ENCODE results near the gene SFXN3.
"Not testable (repeated sequence)": the region's sequence is repeated elsewhere in the genome, so short reads cannot be mapped to it uniquely, and the experiment has no call there.

Gene SFXN3

DNA sequence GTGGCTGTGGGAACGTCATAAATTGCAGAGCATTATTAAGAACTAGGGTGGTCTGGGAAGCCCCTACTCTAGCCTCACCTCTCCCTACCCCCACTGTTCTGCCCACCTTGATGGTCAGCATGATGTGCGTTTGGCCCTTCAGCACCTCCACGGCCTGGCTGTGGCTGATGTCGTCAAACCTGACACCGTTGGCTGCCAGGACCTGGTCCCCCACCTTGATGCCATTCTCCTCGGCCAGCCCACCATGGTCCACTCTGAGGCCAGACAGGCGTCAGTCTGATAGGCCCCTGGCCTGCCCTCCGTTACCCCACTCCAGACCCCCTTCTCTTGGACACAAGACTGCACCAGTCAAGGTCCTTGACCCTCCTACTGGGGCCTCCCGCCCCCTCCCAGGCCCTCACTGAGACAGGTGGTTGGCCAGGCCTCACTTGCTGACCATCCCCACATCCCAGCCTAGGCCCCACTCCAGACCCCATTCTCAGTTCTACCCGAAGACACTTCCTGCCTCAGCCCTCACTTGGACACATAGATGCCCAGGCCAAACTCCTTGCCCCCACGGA lies 9.3 kb upstream of the SFXN3 start:
- peaks cover 15% of the 10 kb centered on the region for H3K27me3 ChIP-seq (ENCODE audit: control insufficient read depth, insufficient read depth, low read length)
- H3K9me3 ChIP-seq (ENCODE audit: control insufficient read depth, low read length): no peaks in the 10 kb centered on the region
- H3K4me3 ChIP-seq (ENCODE audit: low read length): no peak overlapping the region
- no peaks in the 10 kb centered on the region for H3K36me3 ChIP-seq (ENCODE audit: control insufficient read depth, insufficient read depth, low read length)
- peaks cover 10% of the 10 kb centered on the region for H3K4me1 ChIP-seq (ENCODE audit: control insufficient read depth, insufficient read depth, low read length)
- H3K9ac ChIP-seq (ENCODE audit: low read length): no peak overlapping the region

GRCh38 chr10:101022967-101023705 lies 7.9 kb upstream of the SFXN3 start:
- no peaks in the 10 kb centered on the region for H3K36me3 ChIP-seq (ENCODE audit: control insufficient read depth, insufficient read depth, low read length)
- no peak overlapping the region for H3K4me3 ChIP-seq (ENCODE audit: low read length)
- H3K27me3 ChIP-seq (ENCODE audit: control insufficient read depth, insufficient read depth, low read length): peaks cover 9% of the 10 kb centered on the region
- no peak overlapping the region for H3K9ac ChIP-seq (ENCODE audit: low read length)
- peaks cover 10% of the 10 kb centered on the region for H3K4me1 ChIP-seq (ENCODE audit: control insufficient read depth, insufficient read depth, low read length)
- no peaks in the 10 kb centered on the region for H3K9me3 ChIP-seq (ENCODE audit: control insufficient read depth, low read length)

- peaks cover 10% of the 10 kb centered on the region for H3K4me1 ChIP-seq (ENCODE audit: control insufficient read depth, insufficient read depth, low read length)
- peaks cover 17% of the 10 kb centered on the region for H3K27me3 ChIP-seq (ENCODE audit: control insufficient read depth, insufficient read depth, low read length)
- no peak overlapping the region for H3K4me3 ChIP-seq (ENCODE audit: low read length)
- H3K9me3 ChIP-seq (ENCODE audit: control insufficient read depth, low read length): no peaks in the 10 kb centered on the region
- no peak overlapping the region for H3K9ac ChIP-seq (ENCODE audit: low read length)
- H3K36me3 ChIP-seq (ENCODE audit: control insufficient read depth, insufficient read depth, low read length): no peaks in the 10 kb centered on the region
Measured at GRCh38 chr10:101027106-101027720, 3.8 kb upstream of the SFXN3 start.

GRCh38 chr10:101028446-101029337 lies 2.3 kb upstream of the SFXN3 start:
- Histone ChIP-seq H3K4me3 (ENCODE audit: low read length) (no peak overlapping the region), H3K27me3 (ENCODE audit: control insufficient read depth, insufficient read depth, low read length) (peaks cover 17% of the 10 kb centered on the region), H3K36me3 (ENCODE audit: control insufficient read depth, insufficient read depth, low read length) (no peaks in the 10 kb centered on the region), H3K9ac (ENCODE audit: low read length) (no peak overlapping the region), H3K9me3 (ENCODE audit: control insufficient read depth, low read length) (no peaks in the 10 kb centered on the region), H3K4me1 (ENCODE audit: control insufficient read depth, insufficient read depth, low read length) (peaks cover 23% of the 10 kb centered on the region)

DNA sequence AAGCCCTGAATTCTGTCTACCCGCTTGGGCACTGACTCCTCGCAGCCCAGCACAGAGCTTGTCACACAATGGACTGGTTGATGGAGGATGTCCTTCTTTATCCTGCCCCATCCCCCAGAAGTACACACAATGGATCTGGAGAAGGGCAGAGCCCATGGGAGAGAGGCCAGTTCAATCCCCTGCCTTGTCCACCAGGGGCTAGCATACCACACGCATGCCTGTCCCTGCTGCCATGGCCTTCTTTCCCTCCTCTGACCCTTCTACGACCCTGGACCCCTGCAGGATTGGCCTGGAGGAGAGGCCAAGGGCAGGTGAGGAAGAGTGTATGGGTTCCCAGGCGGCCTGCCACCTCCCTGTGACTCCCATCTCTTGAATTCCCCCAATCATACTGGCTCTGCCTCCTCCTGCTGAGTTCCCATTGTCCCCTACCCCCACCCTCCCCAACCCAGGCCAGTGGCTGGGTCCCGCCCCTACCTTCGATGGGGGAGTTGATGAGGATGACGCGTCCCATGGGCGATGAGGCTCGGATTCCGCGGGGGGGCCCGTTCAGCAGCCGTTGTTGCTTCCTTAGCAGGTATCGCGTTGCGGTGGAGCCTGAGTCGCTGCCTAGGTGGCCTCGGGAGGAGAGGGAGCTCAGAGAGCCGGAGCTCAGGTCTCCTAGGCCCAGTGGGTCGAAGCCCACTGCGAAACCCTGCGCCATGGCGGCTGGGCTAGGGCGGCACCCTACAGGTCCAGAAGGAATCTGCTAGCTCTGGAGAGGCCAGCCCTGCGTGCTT lies 1.3 kb upstream of the SFXN3 start:
- Histone ChIP-seq H3K27me3 (ENCODE audit: control insufficient read depth, insufficient read depth, low read length) (peaks cover 17% of the 10 kb centered on the region), H3K36me3 (ENCODE audit: control insufficient read depth, insufficient read depth, low read length) (no peaks in the 10 kb centered on the region), H3K9ac (ENCODE audit: low read length) (no peak overlapping the region), H3K4me3 (ENCODE audit: low read length) (no peak overlapping the region), H3K9me3 (ENCODE audit: control insufficient read depth, low read length) (no peaks in the 10 kb centered on the region), H3K4me1 (ENCODE audit: control insufficient read depth, insufficient read depth, low read length) (peaks cover 23% of the 10 kb centered on the region)

DNA sequence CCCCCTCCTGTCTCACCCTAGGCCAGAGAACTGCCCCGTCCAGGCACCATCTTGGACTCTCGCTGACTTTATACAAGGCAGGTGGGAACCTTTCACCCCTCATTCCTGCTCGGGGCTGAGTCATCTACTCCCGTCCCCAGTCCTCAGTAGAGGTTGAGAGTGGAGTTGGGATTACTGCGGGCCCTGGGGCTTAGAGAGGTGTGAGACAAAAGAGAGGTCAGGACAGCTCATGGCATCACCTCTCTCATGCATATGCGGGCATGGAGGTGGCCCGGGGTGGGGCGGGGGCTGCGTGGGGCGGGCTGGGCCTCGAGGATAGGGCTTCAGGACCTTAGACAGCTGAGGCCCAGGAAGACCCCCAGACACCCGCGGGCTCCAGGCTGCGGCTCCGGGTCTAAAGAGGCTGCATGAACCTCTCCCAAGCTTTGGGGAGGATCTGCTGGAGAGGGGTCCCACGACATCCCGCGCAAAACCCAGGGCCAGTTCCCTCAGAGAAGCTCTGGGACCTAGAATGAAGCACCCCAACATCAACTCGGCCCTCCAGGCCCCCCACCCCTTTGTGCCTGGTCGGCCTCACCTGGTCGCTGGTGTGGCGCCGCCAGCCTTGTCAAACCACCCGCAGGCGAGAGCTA lies 422 bp upstream of the SFXN3 start:
- peaks cover 17% of the 10 kb centered on the region for H3K27me3 ChIP-seq (ENCODE audit: control insufficient read depth, insufficient read depth, low read length)
- H3K4me1 ChIP-seq (ENCODE audit: control insufficient read depth, insufficient read depth, low read length): peaks cover 23% of the 10 kb centered on the region
- H3K36me3 ChIP-seq (ENCODE audit: control insufficient read depth, insufficient read depth, low read length): no peaks in the 10 kb centered on the region
- H3K9me3 ChIP-seq (ENCODE audit: control insufficient read depth, low read length): no peaks in the 10 kb centered on the region
- H3K9ac ChIP-seq (ENCODE audit: low read length): no peak overlapping the region
- H3K4me3 ChIP-seq (ENCODE audit: low read length): peak overlapping the region; percentile 90

- peaks cover 23% of the 10 kb centered on the region for H3K4me1 ChIP-seq (ENCODE audit: control insufficient read depth, insufficient read depth, low read length)
- H3K36me3 ChIP-seq (ENCODE audit: control insufficient read depth, insufficient read depth, low read length): no peaks in the 10 kb centered on the region
- H3K27me3 ChIP-seq (ENCODE audit: control insufficient read depth, insufficient read depth, low read length): peaks cover 17% of the 10 kb centered on the region
- no peaks in the 10 kb centered on the region for H3K9me3 ChIP-seq (ENCODE audit: control insufficient read depth, low read length)
- peak overlapping the region; percentile 55 for H3K9ac ChIP-seq (ENCODE audit: low read length)
- H3K4me3 ChIP-seq (ENCODE audit: low read length): peak overlapping the region; percentile 90
Measured at GRCh38 chr10:101031796-101032636, 982 bp downstream of the SFXN3 start.

DNA sequence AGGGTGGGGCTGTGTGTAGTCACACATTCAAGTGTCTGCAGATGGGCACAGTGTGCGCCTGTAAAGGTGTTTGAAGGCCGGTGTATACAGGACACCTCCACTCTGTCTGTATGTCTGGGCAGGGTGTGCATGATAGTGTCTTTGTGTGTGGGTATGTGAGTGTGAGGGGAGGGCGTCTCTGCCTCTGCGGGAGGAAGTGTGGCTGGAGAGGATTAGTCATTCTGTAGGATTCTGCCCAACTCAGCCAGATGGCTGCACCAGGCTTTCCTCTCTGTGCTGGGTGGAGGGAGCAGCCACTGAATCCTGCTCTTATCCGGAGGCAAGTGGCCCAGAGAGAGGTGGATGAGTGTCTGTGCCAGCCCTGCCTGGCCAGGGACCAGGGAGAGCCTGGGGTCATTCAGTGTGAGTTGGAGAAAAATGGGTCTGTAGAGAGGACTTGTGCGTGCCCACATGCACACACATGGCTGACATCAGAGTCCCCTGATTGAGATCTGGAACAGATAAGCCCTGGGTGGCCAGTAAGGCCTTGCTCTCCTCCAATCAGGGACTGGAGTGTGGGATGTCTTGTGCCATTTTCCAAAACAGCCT lies 1.7 kb downstream of the SFXN3 start:
- H3K27me3 ChIP-seq (ENCODE audit: control insufficient read depth, insufficient read depth, low read length): peaks cover 17% of the 10 kb centered on the region
- peaks cover 4% of the 10 kb centered on the region for H3K36me3 ChIP-seq (ENCODE audit: control insufficient read depth, insufficient read depth, low read length)
- no peaks in the 10 kb centered on the region for H3K9me3 ChIP-seq (ENCODE audit: control insufficient read depth, low read length)
- H3K4me1 ChIP-seq (ENCODE audit: control insufficient read depth, insufficient read depth, low read length): peaks cover 23% of the 10 kb centered on the region
- H3K4me3 ChIP-seq (ENCODE audit: low read length): peak overlapping the region; percentile 90
- H3K9ac ChIP-seq (ENCODE audit: low read length): peak overlapping the region; percentile 55

DNA sequence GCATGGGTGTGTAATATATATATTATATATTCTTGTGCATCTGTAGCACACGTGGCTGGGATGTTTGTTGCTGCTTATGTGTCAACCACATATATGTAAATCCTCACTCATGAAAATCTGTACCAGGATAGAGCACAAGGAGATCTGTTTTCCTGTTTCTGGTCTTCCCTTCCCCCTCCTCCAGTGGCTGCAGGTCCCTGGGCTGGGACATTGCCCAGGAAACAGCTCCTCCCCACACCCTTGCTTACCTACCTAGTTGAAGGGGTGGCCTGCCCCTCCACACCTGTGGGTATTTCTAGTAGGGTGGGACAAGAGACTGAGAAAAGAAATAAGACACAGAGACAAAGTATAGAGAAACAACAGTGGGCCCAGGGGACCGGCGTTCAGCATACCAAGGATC lies 2.2 kb downstream of the SFXN3 start:
- no peak overlapping the region for H3K4me3 ChIP-seq (ENCODE audit: low read length)
- no peaks in the 10 kb centered on the region for H3K9me3 ChIP-seq (ENCODE audit: control insufficient read depth, low read length)
- H3K9ac ChIP-seq (ENCODE audit: low read length): no peak overlapping the region
- H3K27me3 ChIP-seq (ENCODE audit: control insufficient read depth, insufficient read depth, low read length): peaks cover 17% of the 10 kb centered on the region
- peaks cover 4% of the 10 kb centered on the region for H3K36me3 ChIP-seq (ENCODE audit: control insufficient read depth, insufficient read depth, low read length)
- peaks cover 23% of the 10 kb centered on the region for H3K4me1 ChIP-seq (ENCODE audit: control insufficient read depth, insufficient read depth, low read length)

- H3K27me3 ChIP-seq (ENCODE audit: control insufficient read depth, insufficient read depth, low read length); H3K4me3 ChIP-seq (ENCODE audit: low read length); H3K36me3 ChIP-seq (ENCODE audit: control insufficient read depth, insufficient read depth, low read length); H3K9me3 ChIP-seq (ENCODE audit: control insufficient read depth, low read length); H3K9ac ChIP-seq (ENCODE audit: low read length): not testable (repeated sequence)
- H3K4me1 ChIP-seq (ENCODE audit: control insufficient read depth, insufficient read depth, low read length): peaks cover 23% of the 10 kb centered on the region
Measured at GRCh38 chr10:101034404-101034803, 3.4 kb downstream of the SFXN3 start.
